HFFc6 (cell line): Measurements from ENCODE around the gene OSBP2. TPM values are rescaled to one million over a fixed set of nuclear protein-coding genes. Genes with fewer than 3 reads are reported as not detected.
"Not testable (repeated sequence)": the region's sequence is repeated elsewhere in the genome, so short reads cannot be mapped to it uniquely, and the experiment has no call there.

Experiments
- DNase-seq: peaks from one replicate; pipeline ENCODE4 v3.0.0-alpha.2; 2018
- H3K27ac Mint-ChIP-seq: 2 replicates; pipeline ENCODE4 v1.8.0; 2020; ENCODE audit warnings: mild to moderate bottlenecking, mixed read lengths
- H3K27me3 Mint-ChIP-seq: 2 replicates; pipeline ENCODE4 v1.8.0; 2021; ENCODE audit warnings: mild to moderate bottlenecking, moderate library complexity, mixed read lengths; ENCODE audit not compliant: insufficient read depth
- H3K36me3 Mint-ChIP-seq: 2 replicates; pipeline ENCODE4 v1.8.0; 2021; ENCODE audit warnings: low read depth, mixed read lengths
- H3K4me1 Mint-ChIP-seq: 2 replicates; pipeline ENCODE4 v1.8.0; 2020; ENCODE audit warnings: low read depth, mixed read lengths
- H3K4me3 Mint-ChIP-seq: 2 replicates; pipeline ENCODE4 v1.8.0; 2020; ENCODE audit warnings: mild to moderate bottlenecking, moderate library complexity, mixed read lengths
- H3K9me3 Mint-ChIP-seq: 2 replicates; pipeline ENCODE4 v1.8.0; 2020; ENCODE audit warnings: mild to moderate bottlenecking, mixed read lengths
- CTCF ChIP-seq: fragments of 200-600 bp; sonication (generic); IDR thresholded peaks from 2 replicates; pipeline ENCODE4 v1.5.0; 2021; ENCODE audit warnings: antibody characterized with exemption, mild to moderate bottlenecking
- total RNA-seq, 6 experiments: library from RNA; stranded (reverse); fragmentation: NEBNext Ultra II Directional; extraction: Animal tissue kit (Norgen Biotek cat#: 25700); gene quantifications; 2 replicates in 1 of 6; 3 replicates in 5 of 6; pipeline ENCODE4 v1.2.3, GENCODE V29; 2021

The OSBP2 gene
- total RNA-seq, 6 experiments from 2014 or later = 0.09 to 0.37 (median 0.28) TPM; not detected in 1

GRCh38 chr22:30733181-30733631 is 38.5 kb downstream of the OSBP2 start:
- H3K9me3 Mint-ChIP-seq = no peaks in the 10 kb centered on the region
- peaks cover 13% of the 10 kb centered on the region for H3K4me1 Mint-ChIP-seq
- H3K4me3 Mint-ChIP-seq = no peak overlapping the region
- peaks cover 3% of the 10 kb centered on the region for H3K27me3 Mint-ChIP-seq
- TF ChIP-seq CTCF = no peak
- H3K27ac Mint-ChIP-seq = no peak overlapping the region
- no peak for DNase-seq
- no peaks in the 10 kb centered on the region for H3K36me3 Mint-ChIP-seq

- H3K27me3 Mint-ChIP-seq, H3K27ac Mint-ChIP-seq, H3K4me1 Mint-ChIP-seq, H3K36me3 Mint-ChIP-seq, DNase-seq, H3K9me3 Mint-ChIP-seq, H3K4me3 Mint-ChIP-seq: not testable (repeated sequence)
These were observed 45.3 kb downstream of the OSBP2 start for GRCh38 chr22:30740007-30740406.

- H3K27ac Mint-ChIP-seq, H3K36me3 Mint-ChIP-seq, H3K4me3 Mint-ChIP-seq, H3K27me3 Mint-ChIP-seq, H3K4me1 Mint-ChIP-seq, H3K9me3 Mint-ChIP-seq, DNase-seq: not testable (repeated sequence)
These were observed 45.8 kb downstream of the OSBP2 start for GRCh38 chr22:30740511-30740910.

GRCh38 chr22:30742291-30743256 is 47.9 kb downstream of the OSBP2 start:
- H3K4me3 Mint-ChIP-seq = no peak overlapping the region
- H3K9me3 Mint-ChIP-seq = no peaks in the 10 kb centered on the region
- no peak overlapping the region for H3K27ac Mint-ChIP-seq
- H3K27me3 Mint-ChIP-seq = peaks cover 5% of the 10 kb centered on the region
- H3K36me3 Mint-ChIP-seq = no peaks in the 10 kb centered on the region
- TF ChIP-seq CTCF = no peak
- H3K4me1 Mint-ChIP-seq = peaks cover 8% of the 10 kb centered on the region
- no peak for DNase-seq

- no peak overlapping the region for H3K27ac Mint-ChIP-seq
- H3K9me3 Mint-ChIP-seq = no peaks in the 10 kb centered on the region
- no peak for DNase-seq
- H3K36me3 Mint-ChIP-seq = no peaks in the 10 kb centered on the region
- H3K4me1 Mint-ChIP-seq = peaks cover 8% of the 10 kb centered on the region
- no peak overlapping the region for H3K4me3 Mint-ChIP-seq
- peaks cover 4% of the 10 kb centered on the region; the same call in 1 of the 2 replicates for H3K27me3 Mint-ChIP-seq
- no peak for TF ChIP-seq CTCF
These were observed 48.8 kb downstream of the OSBP2 start for GRCh38 chr22:30743257-30744020.

- Mint-ChIP-seq H3K27ac (no peak overlapping the region), H3K9me3 (no peaks in the 10 kb centered on the region), H3K36me3 (no peaks in the 10 kb centered on the region), H3K27me3 (peaks cover 2% of the 10 kb centered on the region; the same call in 1 of the 2 replicates), H3K4me1 (peaks cover 8% of the 10 kb centered on the region), H3K4me3 (no peak overlapping the region)
- no peak for TF ChIP-seq CTCF
- DNase-seq = no peak
These were observed 49.5 kb downstream of the OSBP2 start for GRCh38 chr22:30744224-30744623.
